ENCODE data around the gene TCF4. TPM values are rescaled to one million over a fixed set of nuclear protein-coding genes. Genes with fewer than 3 reads are reported as not detected.

Gene TCF4
- total and polyA plus RNA-seq, 7 donors: 3.5 to 149 (median 106) TPM

DNA sequence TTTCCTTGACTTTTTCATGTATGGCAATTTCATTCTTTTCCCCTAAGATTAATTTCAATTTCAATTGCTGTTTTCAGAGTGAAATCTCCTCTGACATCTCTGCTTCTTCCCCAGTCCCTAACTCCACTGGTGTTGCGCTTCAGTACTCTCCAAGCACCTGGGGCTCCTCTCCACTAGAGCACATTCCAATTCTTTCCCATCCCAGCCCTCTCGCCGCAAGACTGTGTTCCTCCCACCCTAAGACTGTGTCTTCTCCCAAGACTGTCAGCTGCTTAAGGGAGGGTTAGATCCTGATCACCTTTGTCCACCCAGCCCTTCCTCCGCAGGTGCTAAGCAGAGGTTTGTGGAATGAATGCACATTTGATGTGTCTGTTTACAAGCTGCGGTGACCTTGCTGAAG is 373.0 kb downstream of the TCF4 start:
- Histone ChIP-seq H3K27ac (no peak overlapping the region), H3K4me3 (no peak overlapping the region), H3K4me1 (no peaks in the 10 kb centered on the region), H3K9me3 (no peaks in the 10 kb centered on the region), H3K36me3 (no peaks in the 10 kb centered on the region), H3K27me3 (no peaks in the 10 kb centered on the region)
- intact Hi-C loops (cut with DNase I): no loop called here
- DNase-seq: no peak
- WGBS, 2 donors: 82 to 90% methylated on average over 5 of the region's 5 CpGs
- TF ChIP-seq CTCF (IDR thresholded peaks at IDR 0.05) (no peak), EP300 (IDR thresholded peaks at IDR 0.05) (no peak), POLR2AphosphoS5 (IDR thresholded peaks at IDR 0.05) (no peak), POLR2A (IDR thresholded peaks at IDR 0.05) (no peak)

GRCh38 chr18:55214534-55214933 is 373.5 kb downstream of the TCF4 start:
- no peaks in the 10 kb centered on the region for H3K4me1 ChIP-seq
- H3K27me3 ChIP-seq: no peaks in the 10 kb centered on the region
- no peaks in the 10 kb centered on the region for H3K9me3 ChIP-seq
- no peak overlapping the region for H3K4me3 ChIP-seq
- intact Hi-C loops (cut with DNase I): no loop called here
- DNase-seq: no peak
- TF ChIP-seq POLR2A (IDR thresholded peaks at IDR 0.05): no peak
- TF ChIP-seq POLR2AphosphoS5 (IDR thresholded peaks at IDR 0.05): no peak
- TF ChIP-seq EP300 (IDR thresholded peaks at IDR 0.05): no peak
- TF ChIP-seq CTCF (IDR thresholded peaks at IDR 0.05): no peak
- 54 to 80% methylated on average over 2 of the region's 2 CpGs for WGBS, 2 donors
- H3K36me3 ChIP-seq: no peaks in the 10 kb centered on the region
- no peak overlapping the region for H3K27ac ChIP-seq

GRCh38 chr18:55213586-55213985 is 374.4 kb downstream of the TCF4 start:
- intact Hi-C loops (cut with DNase I): no loop called here
- Histone ChIP-seq H3K27ac (no peak overlapping the region), H3K4me3 (no peak overlapping the region), H3K36me3 (no peaks in the 10 kb centered on the region), H3K4me1 (no peaks in the 10 kb centered on the region), H3K9me3 (no peaks in the 10 kb centered on the region), H3K27me3 (no peaks in the 10 kb centered on the region)
- no peak for DNase-seq
- TF ChIP-seq POLR2AphosphoS5 (IDR thresholded peaks at IDR 0.05) (no peak), POLR2A (IDR thresholded peaks at IDR 0.05) (no peak), CTCF (IDR thresholded peaks at IDR 0.05) (no peak), EP300 (IDR thresholded peaks at IDR 0.05) (no peak)
- 58 to 88% methylated on average over 1 of the region's 1 CpG for WGBS, 2 donors

DNA sequence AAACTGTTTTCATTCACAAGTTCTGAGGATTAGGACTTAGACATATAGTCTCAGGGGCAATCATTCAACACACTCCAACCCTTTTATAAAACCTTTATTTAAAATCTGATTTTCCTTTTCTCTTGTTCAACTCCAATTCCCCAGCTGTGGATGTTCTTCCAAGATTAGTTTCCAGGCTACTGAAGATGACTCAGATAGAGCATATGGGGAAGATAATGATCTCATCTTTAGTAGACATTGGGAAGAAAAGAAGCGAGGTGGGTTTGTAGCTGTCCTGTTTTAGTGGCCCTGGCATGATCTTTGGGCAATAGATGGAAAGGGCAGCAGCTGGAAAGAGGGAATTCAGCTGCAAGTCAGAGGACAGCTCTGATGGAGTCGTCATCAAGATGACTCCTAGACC is 381.1 kb downstream of the TCF4 start:
- Histone ChIP-seq H3K4me3 (no peak overlapping the region), H3K4me1 (no peaks in the 10 kb centered on the region), H3K27me3 (no peaks in the 10 kb centered on the region), H3K27ac (no peak overlapping the region), H3K36me3 (no peaks in the 10 kb centered on the region), H3K9me3 (no peaks in the 10 kb centered on the region)
- 57 to 65% methylated on average over 2 of the region's 2 CpGs for WGBS, 2 donors
- no peak for DNase-seq
- TF ChIP-seq CTCF (IDR thresholded peaks at IDR 0.05) (no peak), POLR2AphosphoS5 (IDR thresholded peaks at IDR 0.05) (no peak), EP300 (IDR thresholded peaks at IDR 0.05) (no peak), POLR2A (IDR thresholded peaks at IDR 0.05) (no peak)
- intact Hi-C loops (cut with DNase I): no loop called here

DNA sequence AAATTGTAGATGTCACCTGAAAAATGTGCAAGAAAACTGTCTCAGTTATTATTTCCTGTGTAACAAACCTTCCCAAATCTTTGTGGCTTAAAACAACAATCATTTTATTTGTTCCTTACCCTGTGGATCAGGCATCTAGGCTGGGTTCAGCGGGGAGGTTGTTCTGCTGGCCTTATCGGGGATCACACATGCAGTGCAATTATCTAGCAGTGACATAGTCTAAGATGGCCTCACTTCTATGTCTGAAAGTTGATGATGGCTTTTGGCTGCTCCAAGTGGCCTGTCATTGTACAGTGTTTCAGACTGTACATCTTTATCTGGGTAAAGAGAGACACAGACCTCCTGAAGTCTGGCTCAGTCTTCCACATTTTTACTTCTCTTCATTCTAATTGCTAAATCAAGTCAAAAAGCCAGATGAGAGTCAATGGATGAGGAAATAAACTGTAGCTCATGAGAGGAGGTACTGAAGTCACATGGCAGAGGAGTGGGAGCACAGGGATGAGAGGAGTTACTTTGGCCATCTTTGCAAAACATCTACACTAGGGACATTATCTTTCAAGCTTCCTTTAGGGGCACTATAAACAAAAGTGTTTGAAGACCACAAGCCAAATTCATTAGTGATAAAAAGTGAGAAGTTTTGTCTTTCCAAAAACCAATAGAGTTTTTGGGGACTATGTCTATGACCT is 385.6 kb downstream of the TCF4 start:
- H3K4me3 ChIP-seq: no peak overlapping the region
- WGBS, 2 donors: 91 to 94% methylated on average over 2 of the region's 2 CpGs
- no peaks in the 10 kb centered on the region for H3K9me3 ChIP-seq
- H3K36me3 ChIP-seq: no peaks in the 10 kb centered on the region
- H3K4me1 ChIP-seq: no peaks in the 10 kb centered on the region
- TF ChIP-seq EP300 (IDR thresholded peaks at IDR 0.05) (no peak), POLR2A (IDR thresholded peaks at IDR 0.05) (no peak), CTCF (IDR thresholded peaks at IDR 0.05) (no peak), POLR2AphosphoS5 (IDR thresholded peaks at IDR 0.05) (no peak)
- DNase-seq: no peak
- H3K27me3 ChIP-seq: no peaks in the 10 kb centered on the region
- H3K27ac ChIP-seq: no peak overlapping the region
- intact Hi-C loops (cut with DNase I): no loop called here

Data from sigmoid colon (tissue), 7 donors.